ENCODE results near the gene FANCC.
"Not testable (repeated sequence)": the region's sequence is repeated elsewhere in the genome, so short reads cannot be mapped to it uniquely, and the experiment has no call there.

The FANCC gene

DNA sequence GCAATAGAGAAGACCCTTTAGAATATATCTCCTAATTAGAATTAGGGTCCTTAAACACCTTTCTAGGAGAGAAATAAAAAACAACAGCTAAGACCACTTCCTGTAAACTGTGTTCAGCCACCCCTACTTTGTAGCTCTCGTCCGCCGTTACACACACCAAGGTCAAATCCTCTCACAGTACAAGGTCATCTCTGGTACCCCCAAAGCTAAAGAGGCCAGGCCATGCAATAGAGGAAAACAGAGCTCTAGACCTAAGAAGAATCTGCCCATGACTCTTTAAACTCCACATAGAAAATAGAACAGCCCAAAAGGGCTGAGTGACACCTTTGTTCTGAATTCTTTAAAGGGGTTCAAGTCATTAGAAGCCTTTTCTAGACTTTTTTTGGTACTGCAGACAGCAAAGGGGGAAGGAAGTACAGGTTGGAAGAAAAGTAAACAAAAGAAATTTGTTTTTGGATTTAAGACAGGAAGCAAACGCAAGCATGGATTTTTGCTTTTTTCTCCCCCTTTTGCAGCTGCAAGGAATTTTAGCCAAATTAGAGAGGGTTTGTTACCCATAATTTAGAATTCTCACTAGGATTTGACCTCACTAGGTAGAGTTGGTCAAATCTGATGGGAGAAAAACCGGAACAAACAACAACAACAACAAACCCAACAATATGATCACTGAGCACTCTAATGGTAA lies 13.4 kb upstream of the FANCC start:
- no peak for DNase-seq (ENCODE audit: low read depth in 2 of 2)

DNA sequence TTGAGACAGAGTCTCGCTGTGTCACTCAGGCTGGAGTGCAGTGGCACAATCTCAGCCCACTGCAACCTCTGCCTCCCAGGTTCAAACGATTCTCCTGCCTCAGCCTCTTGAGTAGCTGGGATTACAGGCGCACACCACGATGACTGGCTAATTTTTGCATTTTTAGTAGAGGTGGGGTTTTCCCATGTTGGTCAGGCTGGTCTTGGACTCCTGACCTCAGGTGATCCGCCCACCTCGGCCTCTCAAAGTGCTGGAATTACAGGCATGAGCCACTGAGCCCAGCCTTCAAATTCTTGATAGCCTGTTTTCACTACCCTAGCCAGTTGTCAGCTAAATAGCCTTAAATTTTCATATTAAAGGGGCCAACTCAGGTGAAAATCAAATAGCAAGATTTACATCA lies 11.6 kb upstream of the FANCC start:
- not testable (repeated sequence) for DNase-seq (ENCODE audit: low read depth in 2 of 2)

DNA sequence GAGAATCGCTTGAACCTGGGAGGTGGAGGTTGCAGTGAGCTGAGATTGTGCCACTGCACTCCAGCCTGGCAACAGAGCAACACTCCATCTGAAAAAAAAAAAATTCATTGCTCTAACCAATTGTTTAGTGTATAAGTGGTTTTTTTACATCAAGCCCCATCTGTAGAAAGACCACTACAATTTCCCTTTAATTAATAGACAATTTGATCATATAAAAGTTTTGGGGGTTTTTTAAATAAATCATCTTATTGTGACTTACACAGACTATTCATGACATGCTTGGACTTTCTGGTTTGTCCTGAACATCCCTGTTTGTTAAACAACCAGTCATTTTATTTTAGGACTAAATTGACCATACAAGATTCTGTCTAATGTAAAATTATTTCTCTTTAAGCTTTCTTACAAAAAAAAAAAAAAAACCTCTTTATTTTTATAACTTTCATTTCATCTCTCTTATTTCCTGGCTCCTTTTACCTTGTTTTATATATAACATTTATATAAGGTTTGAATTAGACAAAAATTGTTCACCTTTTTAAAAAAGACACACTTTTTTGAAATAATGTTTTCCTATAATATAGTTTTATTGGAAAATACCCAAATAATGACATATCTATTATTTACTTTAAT lies 9.8 kb upstream of the FANCC start:
- DNase-seq (ENCODE audit: low read depth in 2 of 2): no peak

DNA sequence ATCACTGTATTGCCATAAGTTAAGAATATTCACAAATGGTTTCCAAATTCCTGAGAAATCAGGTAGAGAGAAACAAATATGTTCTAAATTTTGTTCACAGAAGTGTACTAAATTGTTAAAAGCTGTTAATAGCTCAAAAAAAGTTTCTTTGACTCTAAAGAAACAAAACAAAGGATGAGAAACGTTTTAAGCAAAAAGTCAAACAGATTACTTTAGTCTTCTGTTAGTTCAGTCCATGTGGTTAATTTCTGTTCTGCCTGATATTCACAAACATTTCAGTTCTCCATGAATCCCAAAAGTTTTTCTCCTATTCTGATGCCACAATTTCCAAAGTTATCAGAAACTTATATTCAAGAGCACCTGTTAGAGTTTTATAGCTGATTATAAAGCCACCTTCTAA lies 7.7 kb upstream of the FANCC start:
- DNase-seq (ENCODE audit: low read depth in 2 of 2): no peak

DNA sequence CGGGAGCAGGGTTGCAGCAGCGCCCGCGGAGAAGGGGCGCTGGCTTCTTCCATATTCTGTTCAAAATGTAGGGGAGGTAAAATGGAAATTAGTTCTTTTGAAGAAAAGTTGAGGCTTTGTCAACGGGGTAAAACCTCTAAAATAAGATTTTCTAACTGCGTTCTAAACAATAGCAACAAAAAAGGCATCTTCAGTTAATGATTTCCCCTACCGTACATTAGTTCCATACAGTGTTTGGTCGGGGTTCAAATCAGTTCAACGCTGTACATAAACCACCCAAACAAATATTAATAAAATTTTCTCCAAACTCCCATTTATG lies 343 bp upstream of the FANCC start:
- DNase-seq (ENCODE audit: low read depth in 2 of 2): no peak

DNA sequence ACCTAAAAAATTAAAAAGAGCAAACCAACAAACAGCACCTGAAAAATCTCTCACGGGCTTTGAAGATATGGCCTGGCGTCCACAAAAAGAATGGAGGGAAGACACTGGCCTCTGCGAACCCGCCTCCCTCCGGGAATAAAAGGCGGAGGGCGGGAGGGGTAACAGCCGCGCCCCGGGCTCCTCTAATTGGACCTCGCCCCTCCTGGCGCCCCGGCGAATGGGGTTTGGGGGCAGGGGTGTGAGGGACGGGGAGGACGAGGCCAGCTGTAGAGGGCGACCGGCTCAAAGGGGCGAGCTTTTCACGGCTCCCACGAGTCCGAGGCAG lies 753 bp downstream of the FANCC start:
- DNase-seq (ENCODE audit: low read depth in 2 of 2): no peak

DNA sequence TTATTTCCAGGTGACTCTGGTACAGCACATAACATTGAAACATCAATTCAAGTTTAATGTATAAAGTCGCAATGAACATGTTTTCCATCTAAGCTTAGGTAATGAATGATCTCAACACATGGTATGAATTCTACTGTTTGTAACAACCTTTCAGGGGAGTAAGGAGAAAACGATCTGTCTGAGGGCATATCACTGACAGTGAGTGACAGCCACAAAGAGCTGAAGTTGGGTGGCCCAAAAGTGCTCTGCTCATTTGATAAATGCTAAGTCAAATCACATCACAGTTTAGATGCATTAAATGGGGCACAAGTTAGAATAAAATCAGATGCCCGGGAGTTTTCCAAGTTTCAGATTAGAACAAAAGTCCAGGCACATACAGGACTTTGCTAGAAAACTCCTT lies 1.2 kb downstream of the FANCC start:
- no peak for DNase-seq (ENCODE audit: low read depth in 2 of 2)

DNA sequence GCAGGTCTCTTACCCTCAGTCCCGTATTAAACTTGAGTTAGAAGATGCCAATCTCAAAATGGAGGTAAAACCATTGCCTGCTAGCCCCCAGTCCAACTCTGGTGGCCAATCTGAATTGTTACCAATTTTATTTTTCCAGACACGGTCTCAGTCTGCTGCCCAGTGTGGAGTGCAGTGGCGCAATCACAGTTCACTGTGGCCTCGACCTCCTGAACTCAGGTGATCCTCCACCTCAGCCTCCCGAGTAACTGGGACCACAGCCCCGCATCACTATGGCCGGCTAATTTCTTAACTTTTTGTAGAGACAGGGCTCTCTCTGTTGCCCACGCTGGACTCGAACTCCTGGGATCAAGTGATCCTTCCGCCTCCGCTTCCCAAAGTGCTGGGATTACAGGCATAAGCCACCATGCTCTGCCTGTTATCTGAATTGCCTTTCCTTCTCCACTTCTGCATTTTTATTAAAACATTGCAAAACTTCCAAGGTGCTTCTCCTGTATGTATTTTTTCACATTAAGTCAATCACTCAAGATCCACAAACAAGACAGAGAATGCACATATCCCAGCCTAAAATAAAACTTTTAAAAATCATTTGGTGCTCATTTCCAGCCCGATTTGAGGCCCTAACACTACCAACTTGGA lies 2.3 kb downstream of the FANCC start:
- no peak for DNase-seq (ENCODE audit: low read depth in 2 of 2)

DNA sequence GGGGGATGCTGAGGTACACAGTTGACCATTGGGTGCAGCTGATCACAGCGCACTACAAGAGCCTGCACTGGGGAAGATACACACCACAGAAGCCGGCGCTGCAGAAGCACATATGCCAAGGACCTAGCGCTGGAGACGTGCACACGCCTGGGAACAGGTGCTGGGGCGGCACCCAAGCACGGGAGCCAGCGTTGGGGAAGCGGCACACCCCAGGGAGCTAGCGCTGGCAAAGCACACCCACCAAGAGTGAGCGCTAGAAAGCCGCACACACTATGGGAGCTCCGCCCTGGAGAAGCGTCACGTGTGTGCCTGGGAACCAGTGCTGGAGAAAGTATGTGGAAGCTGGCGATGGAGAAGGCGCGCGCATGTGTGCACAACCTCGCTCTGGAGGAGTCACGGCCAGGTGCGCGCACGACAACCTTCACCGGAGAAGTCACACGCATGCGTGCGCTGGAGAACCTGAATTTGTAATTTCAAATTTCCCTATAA lies 4.5 kb downstream of the FANCC start:
- no peak for DNase-seq (ENCODE audit: low read depth in 2 of 2)

DNA sequence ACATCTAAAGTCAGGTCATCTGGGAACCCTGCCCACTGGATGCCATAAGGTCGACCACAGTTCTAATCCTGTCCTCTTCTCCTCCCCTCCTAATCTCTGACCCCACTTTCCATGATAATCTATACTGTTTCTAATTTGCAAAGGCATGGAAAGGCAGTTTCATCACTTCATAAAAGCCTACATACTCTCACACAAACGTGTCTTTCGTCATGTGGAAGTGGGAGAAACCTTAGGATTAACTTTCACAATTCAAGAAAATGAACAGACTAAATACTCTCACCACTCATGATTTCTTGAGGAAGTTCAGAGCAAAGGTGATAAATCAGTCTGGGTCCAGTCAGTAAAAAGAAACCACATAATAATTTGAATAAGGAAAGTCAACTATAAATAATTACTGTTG lies 5.5 kb downstream of the FANCC start:
- no peak for DNase-seq (ENCODE audit: low read depth in 2 of 2)

DNA sequence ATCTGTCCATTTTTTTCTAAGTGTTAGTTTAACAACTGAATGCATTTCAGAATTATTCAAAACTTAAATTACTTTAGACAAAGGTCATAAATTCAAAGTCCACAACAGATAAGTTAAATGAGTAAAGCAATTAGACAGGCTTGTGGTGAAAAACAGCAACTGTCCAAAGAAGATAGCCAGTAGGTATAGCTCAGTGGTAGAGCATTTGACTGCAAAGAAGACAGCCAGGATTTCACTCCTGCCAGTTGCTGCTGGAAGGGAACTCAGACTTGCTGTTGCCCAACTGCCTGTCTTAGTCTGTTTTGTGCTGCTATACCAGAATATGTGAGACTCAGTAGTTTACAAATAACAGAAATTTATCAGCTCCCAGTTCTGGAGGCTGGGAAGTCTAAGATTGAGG lies 10.0 kb downstream of the FANCC start:
- DNase-seq (ENCODE audit: low read depth in 2 of 2): no peak

DNA sequence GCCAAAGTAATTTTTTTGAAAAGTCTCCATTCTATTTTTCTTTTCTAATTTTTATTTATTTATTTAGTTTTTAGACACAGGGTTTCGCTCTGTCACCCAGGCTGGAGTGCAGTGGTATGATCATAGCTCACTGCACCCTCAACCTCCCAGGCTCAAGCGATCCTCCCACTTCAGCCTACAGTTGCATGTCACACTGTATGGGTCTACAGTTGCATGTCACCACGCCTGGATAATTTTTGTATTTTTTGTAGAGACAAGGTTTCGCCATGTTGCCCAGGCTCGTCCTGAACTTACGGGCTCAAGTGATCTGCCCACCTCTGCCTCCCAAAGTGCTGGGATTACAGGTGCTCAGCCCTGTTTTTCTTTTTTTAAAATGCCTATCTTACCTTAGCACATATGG lies 10.7 kb downstream of the FANCC start:
- no peak for DNase-seq (ENCODE audit: low read depth in 2 of 2)

DNA sequence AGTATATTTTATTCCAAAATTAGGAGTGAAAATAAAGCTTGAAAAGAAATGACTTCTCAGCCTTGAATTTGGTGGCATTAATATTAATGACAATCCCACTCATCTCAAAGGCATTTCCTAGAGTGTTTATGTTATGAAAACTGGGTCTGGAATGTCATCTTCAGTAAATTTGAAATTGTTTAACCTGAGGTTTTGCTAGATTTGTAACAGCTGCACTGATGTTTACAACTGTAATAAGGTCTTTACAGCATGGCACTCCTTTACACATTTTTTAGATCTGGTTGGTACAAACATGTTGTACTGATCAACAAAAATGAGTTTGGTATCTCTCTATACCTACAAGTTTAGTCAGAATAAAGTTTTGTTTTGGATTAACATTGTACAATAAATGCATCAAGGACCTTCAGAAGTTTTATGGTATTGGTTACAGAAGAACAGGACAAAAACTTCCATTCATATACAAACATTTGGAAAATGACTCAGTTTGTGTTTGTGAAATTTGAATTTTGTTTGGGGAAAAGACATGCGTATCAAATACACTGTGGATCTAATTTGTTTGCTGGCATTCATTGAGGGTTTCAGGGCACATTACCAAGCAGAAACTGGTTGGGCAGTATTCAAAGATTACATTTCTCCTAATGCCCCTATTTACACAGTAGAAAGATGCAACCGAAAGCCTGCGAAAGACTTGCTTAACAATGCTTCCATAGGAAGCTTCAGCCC lies 11.6 kb downstream of the FANCC start:
- DNase-seq (ENCODE audit: low read depth in 2 of 2): no peak

DNA sequence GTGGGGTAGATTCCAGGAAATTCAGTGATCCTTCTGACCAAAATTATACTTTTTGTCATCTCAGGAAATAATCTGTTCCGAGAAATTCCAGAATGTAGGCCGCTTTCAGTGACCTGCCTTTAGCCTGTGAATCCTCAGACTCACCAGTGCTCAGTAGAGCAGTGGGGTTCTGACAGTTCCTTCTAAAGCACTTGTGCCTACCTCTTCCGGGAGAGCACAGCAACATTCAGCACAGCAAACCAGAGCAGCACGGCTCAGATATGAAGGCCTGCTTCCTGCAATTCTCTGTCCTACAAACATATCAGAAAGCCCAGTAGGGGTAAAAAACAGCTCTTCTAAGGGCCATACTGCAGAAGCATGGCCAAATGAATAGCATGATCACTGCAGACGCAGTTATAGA lies 15.0 kb downstream of the FANCC start:
- DNase-seq (ENCODE audit: low read depth in 2 of 2): no peak

DNA sequence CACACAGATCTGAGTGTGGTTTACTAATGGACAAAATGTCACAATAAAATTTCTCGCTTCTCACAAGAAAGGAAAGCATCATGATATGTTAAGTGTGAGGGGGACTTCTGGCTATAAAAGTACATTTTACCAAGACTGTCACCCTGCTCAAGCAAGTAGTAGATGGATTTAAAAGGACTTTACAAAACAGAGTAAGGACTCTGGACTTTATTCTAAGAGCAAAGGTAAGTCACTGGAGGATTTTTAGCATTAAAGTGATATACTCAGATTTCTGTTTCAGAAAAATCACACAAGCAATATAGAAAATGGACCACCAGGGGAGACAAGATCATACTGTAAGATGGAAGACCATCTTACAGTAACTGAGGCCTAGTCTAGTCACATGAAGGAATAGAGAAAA lies 19.7 kb downstream of the FANCC start:
- DNase-seq (ENCODE audit: low read depth in 2 of 2): no peak

DNA sequence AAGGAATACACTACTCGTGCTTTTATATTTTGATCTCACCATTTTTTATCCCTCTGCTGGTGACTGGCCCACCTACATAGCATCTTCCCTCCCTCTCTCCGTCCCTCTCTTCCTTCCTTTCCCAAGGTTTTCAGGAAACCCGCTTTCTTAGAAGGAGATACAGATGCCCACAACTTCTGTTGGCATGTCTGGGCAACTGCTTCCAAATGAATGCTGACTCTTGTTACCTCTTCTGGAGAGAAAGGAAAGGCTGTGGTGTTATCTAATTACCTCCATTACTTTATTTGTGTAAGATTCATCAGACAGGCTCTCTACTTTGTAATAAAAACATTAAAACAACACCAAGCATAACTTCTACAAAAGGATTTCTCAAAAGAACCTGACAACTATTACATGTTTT lies 20.2 kb downstream of the FANCC start:
- no peak for DNase-seq (ENCODE audit: low read depth in 2 of 2)

DNA sequence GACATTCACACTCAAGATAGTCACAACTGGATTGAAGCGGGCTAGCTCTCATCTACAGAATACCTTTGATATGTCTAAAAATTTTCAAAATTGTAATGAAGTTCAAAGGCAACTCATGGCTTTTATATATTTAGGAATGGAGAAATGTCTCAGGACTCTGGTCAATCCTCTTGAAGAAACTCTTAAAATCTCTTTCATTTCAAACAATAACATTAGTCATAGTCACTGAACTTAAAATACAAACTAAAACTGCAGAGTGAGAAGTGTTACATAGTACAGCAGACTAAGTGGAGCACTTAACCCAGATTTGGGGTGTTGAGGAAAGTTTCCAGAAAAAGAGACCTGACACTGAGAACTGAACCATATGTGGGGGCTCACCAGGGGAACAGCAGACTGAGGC lies 20.7 kb downstream of the FANCC start:
- no peak for DNase-seq (ENCODE audit: low read depth in 2 of 2)

DNA sequence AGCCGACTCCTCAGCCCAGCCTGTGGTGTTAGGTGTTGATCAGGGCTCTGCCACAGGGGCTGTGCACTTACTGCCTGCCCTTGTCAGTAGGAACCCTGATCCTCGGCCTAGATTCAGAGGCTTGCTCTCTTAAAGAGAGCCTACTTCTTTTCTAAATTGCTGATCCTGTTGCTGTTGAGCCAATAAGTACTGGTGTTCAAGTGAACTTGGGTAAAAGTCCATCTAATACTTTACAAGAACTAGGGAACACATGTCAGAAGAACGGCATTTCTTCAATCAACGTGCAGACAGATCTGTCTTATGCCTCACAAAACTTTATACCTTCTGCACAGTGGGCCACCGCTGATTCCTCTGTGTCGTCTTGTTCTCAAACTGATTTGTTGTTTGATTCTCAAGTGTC lies 24.2 kb downstream of the FANCC start:
- DNase-seq (ENCODE audit: low read depth in 2 of 2): not testable (repeated sequence)

DNA sequence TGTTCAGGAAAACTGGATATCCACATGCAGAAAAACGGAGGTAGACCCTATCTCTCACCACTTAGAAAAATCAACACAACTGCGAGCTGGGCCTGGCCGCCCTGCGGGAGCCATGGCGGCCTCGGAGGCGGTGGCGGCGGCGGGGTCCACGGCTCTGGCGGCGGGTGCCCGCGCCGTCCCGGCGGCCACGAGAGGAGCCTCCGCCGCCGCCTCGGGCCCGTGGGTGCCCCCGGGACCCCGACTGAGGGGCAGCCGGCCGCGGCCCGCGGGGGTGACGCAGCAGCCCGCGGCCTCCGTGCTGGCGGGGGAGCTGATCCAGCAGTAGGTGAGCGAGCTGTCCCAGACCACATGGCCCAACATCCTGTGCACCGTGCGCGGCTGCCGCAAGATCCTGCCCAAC lies 25.3 kb downstream of the FANCC start:
- no peak for DNase-seq (ENCODE audit: low read depth in 2 of 2)

DNA sequence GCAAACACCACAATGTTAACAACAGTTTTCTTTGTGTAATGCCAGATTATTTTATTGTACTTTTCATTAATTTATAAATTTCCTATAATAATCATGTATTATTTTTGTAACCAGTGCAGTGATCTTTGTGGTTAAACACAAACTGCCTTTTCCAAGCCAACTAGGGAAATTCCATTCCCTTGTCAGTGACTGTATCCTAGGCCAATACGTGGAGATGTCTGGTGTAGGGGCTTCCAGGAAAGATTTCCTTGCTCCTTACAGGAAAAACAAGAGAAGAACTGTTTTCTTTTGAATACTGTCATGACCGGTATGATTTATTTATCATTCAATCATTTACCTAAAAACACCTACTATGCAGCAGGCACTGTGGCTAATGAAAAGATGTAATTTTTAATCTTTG lies 31.4 kb downstream of the FANCC start:
- no peak for DNase-seq (ENCODE audit: low read depth in 2 of 2)

DNA sequence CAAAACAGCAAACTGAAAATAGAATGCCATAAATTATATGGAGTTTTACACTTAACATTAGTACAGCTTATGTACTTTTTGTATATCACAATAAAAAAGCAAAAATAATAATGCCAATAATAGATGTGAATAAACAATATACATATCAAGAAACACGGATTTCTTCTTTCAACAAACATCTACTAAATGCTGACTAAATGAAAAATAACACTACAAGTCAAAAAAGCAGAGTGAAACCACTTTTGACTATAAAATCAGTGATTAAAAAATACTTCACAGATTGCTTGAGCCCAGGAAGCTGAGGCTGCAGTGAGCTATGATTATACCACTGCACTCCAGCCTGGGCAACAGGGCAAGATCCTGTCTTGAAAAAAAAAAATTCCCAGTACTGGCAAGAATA lies 32.2 kb downstream of the FANCC start:
- no peak for DNase-seq (ENCODE audit: low read depth in 2 of 2)

DNA sequence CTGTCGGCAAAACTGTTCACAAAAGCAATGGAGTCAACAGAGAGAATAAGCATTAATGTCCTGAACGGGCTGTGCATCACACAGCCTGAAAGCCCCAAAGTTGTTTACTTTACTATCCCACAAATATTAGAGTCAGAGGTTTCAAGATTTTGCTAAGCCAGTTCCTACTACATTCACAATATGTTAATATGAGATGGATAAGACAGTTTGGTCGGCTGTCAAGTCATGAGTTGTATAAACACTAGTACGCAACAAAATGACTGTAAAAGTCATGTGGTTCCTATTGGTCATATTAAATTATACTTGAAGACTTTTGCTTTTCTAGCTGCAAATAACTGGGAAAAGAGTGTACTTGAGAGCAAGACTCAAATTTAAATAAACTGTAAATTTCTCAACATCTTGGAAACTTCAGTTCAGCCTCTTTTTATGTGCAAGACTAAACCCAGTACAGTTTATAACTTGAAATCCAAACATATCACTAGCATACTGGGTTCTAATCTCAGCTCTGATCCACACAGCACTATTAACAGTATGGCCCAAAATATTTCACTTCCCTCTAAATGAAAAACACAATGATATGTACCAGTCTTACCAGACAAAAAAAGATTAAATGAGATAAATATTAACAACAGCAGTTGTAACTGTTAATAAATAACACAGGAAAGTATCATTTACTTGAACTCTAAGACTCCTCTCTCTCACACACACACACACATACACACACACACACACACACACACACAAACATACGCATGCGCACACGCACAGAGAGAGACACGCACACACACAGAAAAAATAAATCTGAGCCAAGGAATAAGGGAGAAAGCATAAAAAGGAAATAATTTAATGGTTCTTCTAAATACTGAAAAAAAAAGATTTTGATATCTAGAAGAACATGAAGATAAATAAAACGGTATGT lies 33.1 kb downstream of the FANCC start:
- no peak for DNase-seq (ENCODE audit: low read depth in 2 of 2)

Data from stimulated activated CD4-positive, alpha-beta T cell treated with anti-CD3 and anti-CD28 coated beads, Interleukin-1b, Interleukin-23, amount 100 ng/mL, for 4 hours (primary cell).